ENCODE results near the gene MYH14.

MYH14 gene

DNA sequence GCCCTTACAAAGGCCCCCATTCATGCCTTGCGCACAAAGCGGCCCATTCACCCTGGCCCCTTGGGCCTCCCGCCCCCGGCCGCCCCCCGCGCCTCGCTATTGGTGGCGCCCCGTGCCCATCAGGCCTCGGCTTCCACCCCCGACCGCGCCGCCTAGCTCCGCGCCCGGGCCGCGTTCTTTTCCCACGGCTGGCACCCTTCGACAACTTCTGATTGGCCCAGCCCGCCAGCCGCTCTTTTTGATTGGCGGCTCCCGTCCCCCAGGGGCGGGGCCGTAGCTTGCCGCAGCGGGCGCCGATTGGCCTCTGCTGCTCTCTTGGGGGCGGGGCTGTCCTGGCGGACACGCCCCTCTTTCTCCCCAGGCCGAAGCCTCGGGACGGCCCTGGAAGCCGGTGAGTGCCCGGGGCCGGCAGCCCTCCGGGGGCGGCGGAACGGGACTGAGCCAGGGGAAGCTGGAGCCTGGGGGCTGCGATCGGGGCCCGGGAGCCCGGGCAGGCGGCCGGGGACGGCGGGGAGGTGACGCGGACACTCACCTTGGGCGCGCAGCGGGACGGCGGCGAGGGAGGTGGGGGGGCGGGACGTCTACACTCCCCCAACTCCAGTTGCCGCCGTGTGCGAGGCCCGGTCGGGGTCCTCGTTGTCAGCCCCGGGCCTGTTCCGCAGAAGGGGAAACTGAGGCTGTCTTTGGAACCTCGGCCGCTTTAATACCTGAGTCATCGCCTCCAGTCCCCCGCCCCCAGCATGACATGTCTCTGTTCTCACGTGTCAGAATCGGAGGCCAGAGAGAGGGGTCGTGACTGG lies at the start of gene MYH14:
TSS of gene MYH14 (plus strand) at position 342 of the 800 bp plus-strand sequence. CDS start 6,744 bp downstream, outside the sequence.
- no peak within 1 kb of the TSS for H3K4me3 ChIP-seq (ENCODE audit: low read depth, low read length)
- TF ChIP-seq, protein P1, sequence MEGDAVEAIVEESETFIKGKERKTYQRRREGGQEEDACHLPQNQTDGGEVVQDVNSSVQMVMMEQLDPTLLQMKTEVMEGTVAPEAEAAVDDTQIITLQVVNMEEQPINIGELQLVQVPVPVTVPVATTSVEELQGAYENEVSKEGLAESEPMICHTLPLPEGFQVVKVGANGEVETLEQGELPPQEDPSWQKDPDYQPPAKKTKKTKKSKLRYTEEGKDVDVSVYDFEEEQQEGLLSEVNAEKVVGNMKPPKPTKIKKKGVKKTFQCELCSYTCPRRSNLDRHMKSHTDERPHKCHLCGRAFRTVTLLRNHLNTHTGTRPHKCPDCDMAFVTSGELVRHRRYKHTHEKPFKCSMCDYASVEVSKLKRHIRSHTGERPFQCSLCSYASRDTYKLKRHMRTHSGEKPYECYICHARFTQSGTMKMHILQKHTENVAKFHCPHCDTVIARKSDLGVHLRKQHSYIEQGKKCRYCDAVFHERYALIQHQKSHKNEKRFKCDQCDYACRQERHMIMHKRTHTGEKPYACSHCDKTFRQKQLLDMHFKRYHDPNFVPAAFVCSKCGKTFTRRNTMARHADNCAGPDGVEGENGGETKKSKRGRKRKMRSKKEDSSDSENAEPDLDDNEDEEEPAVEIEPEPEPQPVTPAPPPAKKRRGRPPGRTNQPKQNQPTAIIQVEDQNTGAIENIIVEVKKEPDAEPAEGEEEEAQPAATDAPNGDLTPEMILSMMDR (IDR thresholded peaks at IDR 0.05; ENCODE audit: low read depth, low read length) = no peak

DNA sequence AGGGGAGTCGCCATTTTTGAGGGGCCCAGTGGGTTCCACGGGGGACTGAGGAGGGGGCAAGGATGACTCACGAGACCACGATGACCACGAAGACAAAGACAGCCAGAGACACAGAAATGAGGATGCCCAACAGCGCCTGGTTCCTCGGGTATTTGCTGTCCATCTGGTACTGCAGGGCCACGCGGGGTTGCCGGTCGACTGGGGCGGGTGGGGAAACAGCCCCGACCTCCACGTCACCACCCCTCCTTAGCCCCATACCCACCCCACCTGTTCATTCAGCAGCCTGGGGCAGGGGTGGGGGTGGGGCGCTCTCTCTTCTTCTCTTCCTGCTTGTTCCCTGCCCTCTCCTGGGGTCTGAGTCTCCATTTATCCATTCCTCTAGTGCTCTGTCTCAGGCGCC lies 48.9 kb upstream of the MYH14 start:
- H3K4me3 ChIP-seq (ENCODE audit: low read depth, low read length) = no peak overlapping the region
- TF ChIP-seq, protein P1 (IDR thresholded peaks at IDR 0.05; ENCODE audit: low read depth, low read length) = no peak

DNA sequence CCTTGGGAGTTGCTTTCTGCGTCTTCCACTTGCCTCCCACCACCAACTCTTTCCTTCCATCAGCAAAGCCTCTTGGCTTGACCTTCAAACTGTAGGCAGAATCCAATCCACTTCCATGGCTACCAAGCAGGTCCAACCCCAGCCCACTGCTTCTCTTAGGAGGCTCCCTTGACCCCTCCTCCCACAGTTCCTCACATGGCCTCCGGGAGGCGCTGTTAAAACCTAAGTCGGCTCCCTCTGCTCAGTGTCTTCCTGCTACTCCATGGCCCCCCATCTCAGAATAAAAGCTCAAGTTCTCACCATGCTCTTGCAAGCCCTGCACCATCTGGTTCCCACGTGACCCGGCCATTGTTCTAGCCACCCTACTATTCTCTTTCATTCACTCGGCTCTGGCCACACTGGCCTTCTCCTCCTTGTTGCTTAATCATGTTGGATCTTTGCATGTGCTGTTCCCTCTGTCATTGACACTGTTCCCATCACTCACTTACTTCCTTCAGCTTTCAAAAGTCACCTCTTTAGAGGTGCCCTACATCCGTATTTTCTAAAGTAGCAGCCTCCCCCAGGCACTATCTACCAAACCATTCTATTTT lies 47.8 kb upstream of the MYH14 start:
- TF ChIP-seq, protein P1 (IDR thresholded peaks at IDR 0.05; ENCODE audit: low read depth, low read length) = no peak
- H3K4me3 ChIP-seq (ENCODE audit: low read depth, low read length) = no peak overlapping the region

DNA sequence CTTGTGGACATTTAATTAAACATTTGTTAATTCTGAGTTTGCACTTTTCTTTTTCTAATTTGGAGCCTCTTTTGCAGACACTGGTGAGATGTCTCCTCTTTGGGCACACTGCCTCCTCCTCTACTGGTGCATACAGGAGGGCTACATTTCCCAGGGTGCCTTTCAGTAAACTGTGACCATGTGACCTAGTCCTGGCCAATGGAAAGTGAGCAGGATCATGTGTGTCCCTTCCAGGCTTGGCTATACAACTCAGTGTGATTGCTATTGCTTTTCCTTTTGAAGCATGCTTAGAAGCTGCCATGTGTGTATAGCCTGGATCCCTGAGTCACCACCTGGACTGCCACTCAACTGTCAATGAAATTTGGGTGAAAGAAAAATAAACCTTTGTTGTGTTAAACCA lies 44.8 kb upstream of the MYH14 start:
- H3K4me3 ChIP-seq (ENCODE audit: low read depth, low read length) = no peak overlapping the region
- TF ChIP-seq, protein P1 (IDR thresholded peaks at IDR 0.05; ENCODE audit: low read depth, low read length) = no peak

DNA sequence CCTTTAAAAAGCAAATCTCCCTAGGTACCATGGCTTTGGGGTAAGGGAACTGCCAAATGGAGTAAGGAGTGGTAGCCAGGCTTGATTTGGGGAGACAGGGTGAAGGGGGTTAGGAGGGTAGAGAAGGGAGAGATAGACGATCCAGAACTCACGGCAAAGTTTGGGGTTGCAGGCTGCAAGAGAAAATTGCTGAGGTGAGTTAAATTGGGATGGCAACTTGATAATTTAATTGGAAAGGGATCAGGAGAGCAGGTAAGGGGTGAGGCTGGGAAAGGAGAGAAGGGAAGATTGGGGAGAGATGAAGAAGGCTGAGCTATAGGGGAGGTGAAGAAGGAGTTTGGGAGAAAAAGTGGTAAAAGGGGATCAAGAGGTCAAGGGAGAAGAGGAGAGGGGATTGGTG lies 44.3 kb upstream of the MYH14 start:
- TF ChIP-seq, protein P1 (IDR thresholded peaks at IDR 0.05; ENCODE audit: low read depth, low read length) = no peak
- no peak overlapping the region for H3K4me3 ChIP-seq (ENCODE audit: low read depth, low read length)

DNA sequence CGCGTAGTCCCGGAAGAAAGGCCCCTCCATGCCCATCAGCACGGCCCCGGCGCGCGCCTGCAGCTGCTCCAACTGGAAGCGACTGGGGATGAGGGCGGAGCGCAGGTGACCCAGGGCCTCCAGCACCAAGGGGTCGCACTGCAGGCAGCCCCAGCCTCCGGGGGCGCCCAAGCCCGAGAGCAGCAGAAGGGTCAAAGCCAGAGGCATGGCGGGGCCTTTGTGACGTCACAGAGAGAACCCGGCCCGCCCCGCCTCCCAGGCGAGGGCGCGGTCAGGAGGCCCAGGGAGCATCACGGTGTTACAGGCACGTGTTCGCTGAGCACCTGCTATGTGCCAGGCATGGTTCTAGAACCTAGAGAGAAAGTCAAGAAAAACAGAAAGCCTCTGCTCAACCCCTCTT lies 40.4 kb upstream of the MYH14 start, which contains the start of gene IZUMO2:
TSS of gene IZUMO2 (minus strand) at position 294 of the 400 bp plus-strand sequence. CDS start at position 207, 87 bp downstream.
- TF ChIP-seq, protein P1 (IDR thresholded peaks at IDR 0.05; ENCODE audit: low read depth, low read length) = no peak
- H3K4me3 ChIP-seq (ENCODE audit: low read depth, low read length) = no peak within 1 kb of the TSS

DNA sequence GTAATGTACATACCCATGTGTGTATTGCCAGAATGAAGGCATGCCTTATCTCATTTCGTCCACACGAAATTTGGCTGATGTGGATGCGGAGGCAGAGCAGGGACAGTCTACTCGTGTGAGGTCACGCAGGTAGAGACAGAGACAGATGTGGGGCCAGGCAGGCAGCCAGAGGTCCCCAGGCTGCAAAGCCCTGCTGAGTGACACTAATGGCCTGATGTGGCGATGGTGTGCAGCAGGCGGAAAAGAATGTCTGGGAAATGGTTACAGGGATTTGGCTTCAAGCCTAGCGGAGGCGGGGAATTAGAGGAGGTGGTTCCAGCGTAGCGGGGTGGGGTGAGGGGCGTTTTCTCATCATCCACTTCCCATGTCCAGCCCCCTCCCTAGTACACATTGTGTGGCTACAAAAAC lies 36.1 kb upstream of the MYH14 start:
- no peak overlapping the region for H3K4me3 ChIP-seq (ENCODE audit: low read depth, low read length)
- TF ChIP-seq, protein P1 (IDR thresholded peaks at IDR 0.05; ENCODE audit: low read depth, low read length) = no peak

Measured in WI38 (cell line).